GM12878 (cell line): ENCODE data around the gene CLSTN2. TPM values are rescaled to one million over a fixed set of nuclear protein-coding genes. Genes with fewer than 3 reads are reported as not detected.

ENCODE experiments used
- ATAC-seq: fragments of 200-7000 bp; cut with Tn5 transposase; 3 replicates; pipeline ENCODE4 v1.9.1; 2020; ENCODE audit warnings: mild to moderate bottlenecking, moderate library complexity
- BruUV-seq: library from RNA; stranded (reverse); fragments of 400-500 nt; replicated peaks from 2 replicates; lab custom pipeline; 2021; lab: Mats Ljungman, UMichigan
- CTCF ChIA-PET: fragments of 300-600 bp; sonication (Branson Sonifier 250); formaldehyde crosslinking; extraction: SDS; loops from one replicate; lab custom pipeline; 2021; ENCODE audit warnings: inconsistent platforms; lab: Yijun Ruan, JAX
- POLR2A ChIA-PET: fragments of 350-600 bp; formaldehyde crosslinking; extraction: SDS; loops from one replicate; lab custom pipeline; 2021; ENCODE audit warnings: inconsistent platforms; lab: Charles Lee
- RAD21 ChIA-PET: fragments of 300-600 bp; sonication (Branson Sonifier 250); formaldehyde crosslinking; loops from one replicate; lab custom pipeline; 2023; ENCODE audit warnings: antibody characterized with exemption; ENCODE audit not compliant: unreplicated experiment; lab: Charles Lee
- SMC1A ChIA-PET: fragments of 300-600 bp; sonication (Branson Sonifier 250); formaldehyde crosslinking; loops from one replicate; lab custom pipeline; 2023; ENCODE audit not compliant: unreplicated experiment, uncharacterized antibody; lab: Charles Lee
- DNase-seq: peaks from one replicate; pipeline ENCODE4 v3.0.0-alpha.2; 2011; ENCODE audit warnings: low read depth, low spot score
- FAIRE-seq: peaks from 3 replicates; lab custom pipeline; 2011; peaks lifted over from hg19 to GRCh38; lab: Jason Lieb, UNC
- H2AFZ ChIP-seq: 2 replicates; pipeline ENCODE4 v1.6.0; 2011; ENCODE audit warnings: low read depth, low read length, control low read depth; ENCODE audit not compliant: control insufficient read depth
- H3K27ac ChIP-seq: 2 replicates; pipeline ENCODE4 v1.5.1; 2011; ENCODE audit warnings: control low read depth; ENCODE audit not compliant: control insufficient read depth, insufficient read depth
- H3K27me3 ChIP-seq, 2 experiments: replicated peaks in 1 of 2; 2 replicates each; pipeline versions ENCODE4 v1.6.0 to v1.6.1; 2011; ENCODE audit warnings: low read length in 1 of 2; ENCODE audit not compliant: control insufficient read depth in 2 of 2, insufficient read depth in 2 of 2
- H3K36me3 ChIP-seq, 2 experiments: 2 replicates each; pipeline ENCODE4 v1.5.1; 2011; ENCODE audit warnings: low read length in 1 of 2; ENCODE audit not compliant: control insufficient read depth in 2 of 2, insufficient read depth in 2 of 2
- H3K4me1 ChIP-seq: 2 replicates; pipeline ENCODE4 v1.6.1; 2011; ENCODE audit warnings: mild to moderate bottlenecking, low read length, moderate library complexity, mixed read lengths; ENCODE audit not compliant: control insufficient read depth, insufficient read depth
- H3K4me2 ChIP-seq: 2 replicates; pipeline ENCODE4 v1.6.0; 2011; ENCODE audit warnings: control low read depth; ENCODE audit not compliant: control insufficient read depth, insufficient read depth
- H3K4me3 ChIP-seq: fragments of 200-600 bp; sonication (generic); 2 replicates; pipeline ENCODE4 v1.5.1; 2016
- H3K79me2 ChIP-seq: 2 replicates; pipeline ENCODE4 v1.6.0; 2011; ENCODE audit warnings: low read length; ENCODE audit not compliant: control insufficient read depth, insufficient read depth
- H3K9ac ChIP-seq: 2 replicates; pipeline ENCODE4 v1.8.0; 2011; ENCODE audit warnings: low read length, control low read depth, mixed read lengths; ENCODE audit not compliant: control insufficient read depth, insufficient read depth
- H3K9me3 ChIP-seq: replicated peaks from 3 replicates; pipeline ENCODE4 v1.5.1; 2011; ENCODE audit warnings: mild to moderate bottlenecking, low read length; ENCODE audit not compliant: control insufficient read depth, insufficient read depth
- H4K20me1 ChIP-seq: 2 replicates; pipeline ENCODE4 v1.6.0; 2011; ENCODE audit not compliant: control insufficient read depth, insufficient read depth
- ASH2L ChIP-seq: fragments of 300-600, 200-600 bp; sonication (generic); IDR thresholded peaks from 2 replicates; pipeline ENCODE4 v1.6.1; 2017; ENCODE audit warnings: low read depth, mild to moderate bottlenecking, borderline replicate concordance
- E2F8 ChIP-seq: fragments of 450-650 bp; IDR thresholded peaks from 2 replicates; pipeline ENCODE4 v1.6.1; 2018; ENCODE audit warnings: mild to moderate bottlenecking, low read depth, moderate library complexity; ENCODE audit not compliant: partially characterized antibody
- FOXM1 ChIP-seq: IDR thresholded peaks from 2 replicates; pipeline ENCODE4 v1.6.1; 2012; ENCODE audit warnings: low read depth, mild to moderate bottlenecking, inconsistent platforms, low read length, moderate library complexity
- HSF1 ChIP-seq: fragments of 150-350 bp; IDR thresholded peaks from 2 replicates; pipeline ENCODE4 v1.6.1; 2014; ENCODE audit warnings: mild to moderate bottlenecking, low read depth, low read length
- IRF3 ChIP-seq: fragments of 450-650 bp; IDR thresholded peaks from 2 replicates; pipeline ENCODE4 v1.6.1; 2014; ENCODE audit warnings: mild to moderate bottlenecking
- PRDM15 ChIP-seq: fragments of 450-650 bp; formaldehyde crosslinking; IDR thresholded peaks from 2 replicates; pipeline ENCODE4 v1.4.0; 2020; ENCODE audit warnings: mild to moderate bottlenecking, moderate library complexity
- RUNX3 ChIP-seq: IDR thresholded peaks from 2 replicates; pipeline ENCODE4 v1.6.1; 2012; ENCODE audit warnings: low read length, inconsistent platforms
- SMC3 ChIP-seq: IDR thresholded peaks from 2 replicates; pipeline ENCODE4 v1.6.1; 2011; ENCODE audit warnings: low read length, improper control_type of control experiment, borderline replicate concordance
- STAT1 ChIP-seq: fragments of 450-650 bp; conservative IDR thresholded peaks from 2 replicates; pipeline ENCODE4 v1.6.1; 2014; ENCODE audit warnings: antibody characterized with exemption, mild to moderate bottlenecking
- STAT3 ChIP-seq: IDR thresholded peaks from 2 replicates; pipeline ENCODE4 v1.6.1; 2011; ENCODE audit warnings: low read depth, low read length, improper control_type of control experiment
- ZBTB33 ChIP-seq: fragments of 450-650 bp; IDR thresholded peaks from 2 replicates; pipeline ENCODE4 v1.6.1; 2017; ENCODE audit warnings: mild to moderate bottlenecking
- WGBS: methylation state at CpG from one replicate; pipeline ENCODE4 v1.1.6; 2016; ENCODE audit warnings: low lambda C conversion rate; ENCODE audit not compliant: insufficient replicate concordance, insufficient coverage; ENCODE audit errors: missing lambda C conversion rate; 5-methylcytosine and 5-hydroxymethylcytosine counted together
- in situ Hi-C: fragments of 300-500 bp; cut with MboI; formaldehyde crosslinking; loops from 9 replicates; pipeline ENCODE4 v1.14.3; 2018; ENCODE audit warnings: mixed read lengths
- intact Hi-C: fragments of 100-400 bp; cut with micrococcal nuclease; formaldehyde crosslinking; loops from one replicate; pipeline ENCODE4 v1.14.2; 2022; ENCODE audit not compliant: unreplicated experiment
- polyA plus RNA-seq, 11 experiments: library from polyadenylated mRNA; depleted of rRNA in 4 of 11; unstranded in 6 of 11; stranded (reverse) in 5 of 11; fragments of >200 nt; fragmentation: Nextera tagmentation in 4 of 11; fragmentation: Illumina TruSeq in 1 of 11; extraction: Ambion mirVana in 4 of 11; extraction: Trizol in 1 of 11; gene quantifications; 1 replicate in 1 of 11; 2 replicates in 10 of 11; pipeline versions ENCODE4 v1.2.1 to v1.2.3, GENCODE V29; 2011 to 2016; ENCODE audit warnings: inconsistent platforms in 2 of 11, missing spikeins in 2 of 11, low read depth in 1 of 11
- total RNA-seq, 4 experiments: library from RNA; depleted of rRNA in 3 of 4; stranded (reverse); fragments of >200 nt in 3 of 4; fragmentation: Illumina TruSeq in 1 of 4; extraction: Trizol in 1 of 4; gene quantifications; 2 replicates each; pipeline versions ENCODE4 v1.2.1 to v1.2.3, GENCODE V29; 2013 to 2021

CLSTN2 gene
- total and polyA plus RNA-seq, 10 of the 15 experiments (the other 5 are each of a cell fraction or from before 2014, with no cell fraction given): under 0.01 to 0.10 (median under 0.01) TPM; not detected in 5

GRCh38 chr3:140157161-140157560, 222.2 kb downstream of the CLSTN2 start:
- H3K9me3 ChIP-seq: peaks cover 5% of the 10 kb centered on the region; the same call in 2 of the 3 replicates
- ChIA-PET POLR2A (interaction anchor here (0.6 to 1.7 kb wide), 2 partner anchors 13 to 33 kb away, joined by 3 to 7 read pairs; no protein-coding TSS in a partner anchor), CTCF (no interaction called here), RAD21 (no interaction called here), SMC1A (interaction anchor here (1.0 to 2.1 kb wide), 3 partner anchors 8 to 28 kb away, joined by 5 to 7 read pairs (median 6); no protein-coding TSS in a partner anchor)
- DNase-seq (no peak), ATAC-seq (no peak), FAIRE-seq (no peak)
- no TSS peak for BruUV-seq
- intact Hi-C loops: no loop called here
- H3K36me3 ChIP-seq: no peaks in the 10 kb centered on the region
- no peak overlapping the region for H3K27ac ChIP-seq
- H3K4me3 ChIP-seq: no peak overlapping the region
- in situ Hi-C loops: no loop called here
- H4K20me1 ChIP-seq: no peaks in the 10 kb centered on the region
- H3K79me2 ChIP-seq: no peaks in the 10 kb centered on the region
- no peak overlapping the region for H3K4me2 ChIP-seq
- H3K9ac ChIP-seq: no peak overlapping the region
- H3K27me3 ChIP-seq: no peaks in the 10 kb centered on the region
- H3K4me1 ChIP-seq: 0 out of 2 replicates have a peak, but pooled peaks cover 11% of the 10 kb centered on the region
- no peak overlapping the region for H2AFZ ChIP-seq
- 58% methylated on average over 2 of the region's 2 CpGs for WGBS
- TF ChIP-seq FOXM1 (no peak), ZBTB33 (no peak), IRF3 (no peak), ASH2L (no peak), SMC3 (no peak), STAT1 (no peak), HSF1 (no peak), RUNX3 (no peak), E2F8 (no peak), STAT3 (no peak), PRDM15 (CRISPR knock-in tag) (no peak)
